Uterus (tissue), 4 donors: Measurements from ENCODE around the gene CAPRIN1. TPM values are rescaled to one million over a fixed set of nuclear protein-coding genes. Genes with fewer than 3 reads are reported as not detected.
"Not testable (repeated sequence)": the region's sequence is repeated elsewhere in the genome, so short reads cannot be mapped to it uniquely, and the experiment has no call there.

Experiments
- DNase-seq, 2 donors: peaks; one replicate each; pipeline ENCODE4 v3.0.0-alpha.2; 2019 to 2020
- H3K27ac ChIP-seq, 2 donors: fragments of 200-600 bp; sonication (generic); 1 replicate in 1 of 2; 2 replicates in 1 of 2; pipeline ENCODE4 v1.5.1; 2016 to 2018
- H3K27me3 ChIP-seq, 2 donors: fragments of 200-600 bp; sonication (generic); one replicate each; pipeline ENCODE4 v1.5.1; 2018 to 2019; ENCODE audit warnings: control low read depth in 1 of 2
- H3K36me3 ChIP-seq, 2 donors: fragments of 200-600 bp; sonication (generic); one replicate each; pipeline ENCODE4 v1.5.1; 2019; ENCODE audit warnings: control low read depth in 1 of 2
- H3K4me1 ChIP-seq, 2 donors: fragments of 200-600 bp; sonication (generic); one replicate each; pipeline ENCODE4 v1.5.1; 2018 to 2019; ENCODE audit warnings: control low read depth in 1 of 2
- H3K4me3 ChIP-seq, 2 donors: fragments of 200-600 bp; sonication (generic); 1 replicate in 1 of 2; 2 replicates in 1 of 2; pipeline ENCODE4 v1.5.1; 2018 to 2019; ENCODE audit warnings: mild to moderate bottlenecking in 1 of 2
- H3K9me3 ChIP-seq, 2 donors: fragments of 200-600 bp; sonication (generic); one replicate each; pipeline ENCODE4 v1.5.1; 2019; ENCODE audit warnings: control low read depth in 1 of 2
- POLR2A ChIP-seq, 2 donors: fragments of 450-650 bp; IDR thresholded peaks; one replicate each; pipeline ENCODE4 v1.6.1; 2016; ENCODE audit warnings: antibody characterized with exemption in 2 of 2, mild to moderate bottlenecking in 1 of 2, moderate library complexity in 1 of 2
- intact Hi-C: fragments of 100-400 bp; cut with DNase I; formaldehyde crosslinking; loops from one replicate; pipeline ENCODE4 v1.15.1; 2023; ENCODE audit warnings: low total_unique reads
- total RNA-seq, 4 donors: library from RNA; depleted of rRNA in 3 of 4; stranded (reverse); fragments of >200 nt in 3 of 4; gene quantifications; one replicate each; pipeline versions ENCODE4 v1.1.0 to v1.2.4, GENCODE V29; 2014 to 2023
- TF ChIP-seq, protein P1 (sequence below), 4 experiments: fragments of 200-600 bp in 2 of 4; fragments of 450-650 bp in 2 of 4; sonication (generic) in 2 of 4; IDR thresholded peaks; one replicate each; pipeline ENCODE4 v1.5.1; 2016 to 2019; ENCODE audit warnings: antibody characterized with exemption in 4 of 4, mild to moderate bottlenecking in 2 of 4, moderate library complexity in 1 of 4
- donor health status: DM: yes; HTN: yes; CAD: no.

Gene CAPRIN1
- total RNA-seq, 4 donors from 2014 or later, result 118 to 252 (median 169) TPM

DNA sequence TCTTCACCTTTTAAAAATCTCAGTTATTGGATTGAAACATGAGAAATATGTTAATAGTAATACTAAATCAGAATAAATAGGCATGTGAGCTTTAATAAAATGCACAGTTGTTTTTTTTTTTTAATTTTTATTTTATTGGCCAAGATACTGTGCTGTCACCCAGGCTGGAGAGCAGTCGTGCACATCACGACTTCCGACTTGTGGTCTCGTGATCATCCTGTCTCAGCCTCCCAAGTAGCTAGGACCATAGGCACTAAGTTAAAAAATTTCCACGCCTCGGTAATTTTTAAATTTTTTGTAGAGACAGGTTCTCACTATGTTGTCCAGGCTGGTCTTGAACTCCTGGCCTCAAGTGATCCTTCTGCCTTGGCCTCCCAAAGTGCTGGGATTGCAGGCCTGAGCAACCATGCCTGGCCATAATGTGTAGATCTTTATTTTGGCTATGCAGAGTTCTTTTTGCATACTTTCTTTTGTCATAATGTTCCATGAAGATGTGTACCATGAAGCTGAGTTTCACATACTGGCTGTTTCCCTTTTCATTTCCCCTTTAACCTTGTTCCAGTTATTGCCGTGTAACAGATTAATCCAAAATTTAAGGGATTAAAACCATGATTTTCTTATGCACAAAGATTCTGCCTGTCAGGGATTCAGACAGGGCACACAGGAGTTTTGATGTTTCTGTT, 16.0 kb downstream of the CAPRIN1 start:
- Histone ChIP-seq H3K27ac (no peak overlapping the region), H3K36me3 (no peaks in the 10 kb centered on the region), H3K27me3 (no peaks in the 10 kb centered on the region), H3K9me3 (no peaks in the 10 kb centered on the region), H3K4me1 (peaks cover 6 to 7% of the 10 kb centered on the region in 2 donors), H3K4me3 (no peak overlapping the region)
- no peak for DNase-seq
- TF ChIP-seq, protein P1, sequence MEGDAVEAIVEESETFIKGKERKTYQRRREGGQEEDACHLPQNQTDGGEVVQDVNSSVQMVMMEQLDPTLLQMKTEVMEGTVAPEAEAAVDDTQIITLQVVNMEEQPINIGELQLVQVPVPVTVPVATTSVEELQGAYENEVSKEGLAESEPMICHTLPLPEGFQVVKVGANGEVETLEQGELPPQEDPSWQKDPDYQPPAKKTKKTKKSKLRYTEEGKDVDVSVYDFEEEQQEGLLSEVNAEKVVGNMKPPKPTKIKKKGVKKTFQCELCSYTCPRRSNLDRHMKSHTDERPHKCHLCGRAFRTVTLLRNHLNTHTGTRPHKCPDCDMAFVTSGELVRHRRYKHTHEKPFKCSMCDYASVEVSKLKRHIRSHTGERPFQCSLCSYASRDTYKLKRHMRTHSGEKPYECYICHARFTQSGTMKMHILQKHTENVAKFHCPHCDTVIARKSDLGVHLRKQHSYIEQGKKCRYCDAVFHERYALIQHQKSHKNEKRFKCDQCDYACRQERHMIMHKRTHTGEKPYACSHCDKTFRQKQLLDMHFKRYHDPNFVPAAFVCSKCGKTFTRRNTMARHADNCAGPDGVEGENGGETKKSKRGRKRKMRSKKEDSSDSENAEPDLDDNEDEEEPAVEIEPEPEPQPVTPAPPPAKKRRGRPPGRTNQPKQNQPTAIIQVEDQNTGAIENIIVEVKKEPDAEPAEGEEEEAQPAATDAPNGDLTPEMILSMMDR (IDR thresholded peaks at IDR 0.05), result no peak
- TF ChIP-seq POLR2A (IDR thresholded peaks at IDR 0.05), result no peak
- intact Hi-C loops, result no loop called here

DNA sequence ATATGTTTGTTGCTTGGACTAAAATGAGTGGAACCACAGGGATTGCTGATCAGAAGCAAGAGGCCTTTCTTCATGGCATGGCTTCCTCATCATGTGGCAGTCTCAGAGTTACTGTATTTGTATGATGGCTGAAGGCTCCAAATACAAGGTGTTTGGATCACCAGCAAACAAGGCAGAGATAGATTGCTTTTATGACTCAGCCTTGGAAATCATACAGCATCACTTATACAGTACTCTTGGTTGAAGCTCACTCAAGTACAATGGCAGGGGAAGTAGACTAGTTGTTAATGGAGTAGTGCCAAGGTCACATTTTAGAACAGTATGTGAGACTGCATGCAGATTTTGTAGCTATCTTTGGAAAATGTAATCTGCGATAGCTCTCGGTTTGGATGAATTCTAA, 16.6 kb downstream of the CAPRIN1 start:
- no peak for DNase-seq
- Histone ChIP-seq H3K4me3 (no peak overlapping the region), H3K9me3 (no peaks in the 10 kb centered on the region), H3K27ac (no peak overlapping the region), H3K27me3 (no peaks in the 10 kb centered on the region), H3K4me1 (peaks cover 4 to 6% of the 10 kb centered on the region in 2 donors), H3K36me3 (no peaks in the 10 kb centered on the region)
- intact Hi-C loops, result no loop called here
- TF ChIP-seq POLR2A (IDR thresholded peaks at IDR 0.05), result no peak
- TF ChIP-seq, protein P1 (IDR thresholded peaks at IDR 0.05), result no peak

DNA sequence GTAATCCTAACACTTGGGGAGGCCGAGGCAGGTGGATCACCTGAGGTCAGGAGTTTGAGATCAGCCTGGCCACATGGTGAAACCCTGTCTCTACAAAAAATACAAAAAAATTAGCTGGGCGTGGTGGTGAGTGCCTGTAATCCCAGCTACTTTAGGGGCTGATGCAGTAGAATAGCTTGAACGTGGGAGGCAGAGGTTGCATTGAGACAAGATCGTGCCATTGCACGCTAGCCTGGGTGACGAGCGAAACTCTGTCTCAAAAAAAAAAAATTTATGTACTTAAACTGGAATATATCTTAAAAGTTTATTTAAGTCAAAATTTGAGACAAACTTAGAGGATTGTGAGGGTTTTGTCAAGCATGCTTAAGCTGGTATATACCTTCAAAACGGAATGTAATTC, 19.8 kb downstream of the CAPRIN1 start:
- H3K36me3 ChIP-seq, H3K4me3 ChIP-seq, H3K27ac ChIP-seq, intact Hi-C loops, H3K4me1 ChIP-seq, H3K27me3 ChIP-seq, H3K9me3 ChIP-seq, DNase-seq: not testable (repeated sequence)

DNA sequence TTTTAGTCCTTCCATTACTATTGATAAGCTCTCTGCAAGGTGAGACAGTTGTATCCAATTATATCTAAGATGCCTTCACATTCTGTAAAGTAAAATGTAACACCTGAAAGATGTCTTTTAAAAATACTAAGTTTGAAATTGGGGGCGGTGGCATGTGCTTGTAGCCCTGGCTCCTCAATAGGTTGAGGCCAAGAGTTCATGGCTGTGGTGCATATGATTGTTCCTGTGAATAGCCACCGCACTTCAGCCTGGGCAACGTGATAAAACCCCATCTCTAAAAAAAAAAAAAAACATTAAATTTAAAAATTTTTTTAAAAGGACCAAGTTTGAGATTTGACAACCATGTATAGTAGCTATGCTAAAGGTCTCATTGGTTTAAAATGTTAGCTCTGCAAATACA, 20.5 kb downstream of the CAPRIN1 start:
- H3K4me3 ChIP-seq, result no peak overlapping the region
- no peaks in the 10 kb centered on the region for H3K27me3 ChIP-seq
- no peak overlapping the region for H3K27ac ChIP-seq
- no peaks in the 10 kb centered on the region for H3K36me3 ChIP-seq
- TF ChIP-seq POLR2A (IDR thresholded peaks at IDR 0.05), result no peak
- TF ChIP-seq, protein P1 (IDR thresholded peaks at IDR 0.05), result no peak
- intact Hi-C loops, result no loop called here
- H3K4me1 ChIP-seq, result no peaks in the 10 kb centered on the region
- no peak for DNase-seq
- H3K9me3 ChIP-seq, result no peaks in the 10 kb centered on the region

DNA sequence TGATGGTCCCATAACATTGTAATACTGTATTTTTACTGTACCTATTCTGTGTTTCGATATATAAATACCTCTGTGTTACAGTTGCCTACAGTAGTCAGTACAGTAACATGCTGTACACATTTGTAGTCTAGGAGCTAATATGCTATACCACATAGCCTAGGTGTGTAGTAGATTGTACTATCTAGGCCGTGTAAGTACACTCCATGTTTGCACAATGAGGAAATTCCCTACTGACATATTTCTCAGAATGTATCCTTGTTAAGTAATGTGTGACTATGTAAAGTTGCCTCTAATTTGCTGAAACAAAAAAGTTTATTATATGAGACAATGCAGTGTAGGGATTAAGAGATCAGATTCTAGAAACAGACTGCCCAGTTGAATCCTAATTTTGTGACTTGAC, 21.3 kb downstream of the CAPRIN1 start:
- Histone ChIP-seq H3K4me3 (no peak overlapping the region), H3K4me1 (no peaks in the 10 kb centered on the region), H3K27me3 (no peaks in the 10 kb centered on the region), H3K27ac (no peak overlapping the region), H3K9me3 (no peaks in the 10 kb centered on the region), H3K36me3 (no peaks in the 10 kb centered on the region)
- no peak for DNase-seq
- intact Hi-C loops, result no loop called here
- TF ChIP-seq, protein P1 (IDR thresholded peaks at IDR 0.05), result no peak
- no peak for TF ChIP-seq POLR2A (IDR thresholded peaks at IDR 0.05)

DNA sequence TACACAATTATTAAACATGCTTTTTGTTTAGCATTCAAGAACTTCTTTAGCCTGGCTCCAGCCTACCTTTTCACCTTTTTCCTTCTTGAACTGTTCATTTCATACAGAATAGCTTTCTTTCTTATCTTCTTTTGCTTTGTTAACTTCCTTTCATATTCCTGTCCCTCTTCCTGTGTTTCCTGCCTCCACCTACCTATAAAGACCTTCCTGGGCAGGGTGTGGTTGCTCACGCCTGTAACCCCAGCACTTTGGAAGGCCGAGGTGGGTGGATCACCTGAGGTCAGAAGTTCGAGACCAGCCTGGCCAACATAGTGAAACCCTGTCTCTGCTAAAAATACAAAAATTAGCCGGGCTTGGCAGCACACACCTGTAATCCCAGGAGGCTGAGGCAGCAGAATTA, 22.9 kb downstream of the CAPRIN1 start:
- no peak for TF ChIP-seq POLR2A (IDR thresholded peaks at IDR 0.05)
- TF ChIP-seq, protein P1 (IDR thresholded peaks at IDR 0.05), result no peak
- no peaks in the 10 kb centered on the region for H3K9me3 ChIP-seq
- no peak for DNase-seq
- no peaks in the 10 kb centered on the region for H3K36me3 ChIP-seq
- H3K4me1 ChIP-seq, result no peaks in the 10 kb centered on the region
- H3K27me3 ChIP-seq, result no peaks in the 10 kb centered on the region
- intact Hi-C loops, result no loop called here
- no peak overlapping the region for H3K4me3 ChIP-seq
- H3K27ac ChIP-seq, result no peak overlapping the region
